Fibroblast of lung (primary cell): ENCODE measurements around the gene PGF. TPM values are rescaled to one million over a fixed set of nuclear protein-coding genes. Genes with fewer than 3 reads are reported as not detected.

Experiments
- DNase-seq, 2 donors: peaks; one replicate each; pipeline versions ENCODE4 v3.0.0 to v3.0.0-alpha.2; 2010; ENCODE audit warnings: low read depth in 2 of 2
- H2AFZ ChIP-seq: 2 replicates; pipeline ENCODE4 v1.5.1; 2012; ENCODE audit warnings: low read length, control low read depth, inconsistent platforms
- H3K27ac ChIP-seq: 2 replicates; pipeline ENCODE4 v1.5.1; 2011; ENCODE audit warnings: low read length, control low read depth; ENCODE audit not compliant: insufficient read depth
- H3K27me3 ChIP-seq: 2 replicates; pipeline ENCODE4 v1.5.1; 2011; ENCODE audit warnings: mild to moderate bottlenecking, low read length; ENCODE audit not compliant: control insufficient read depth, insufficient read depth
- H3K36me3 ChIP-seq: 2 replicates; pipeline ENCODE4 v1.5.1; 2011; ENCODE audit warnings: low read length; ENCODE audit not compliant: control insufficient read depth, insufficient read depth
- H3K4me1 ChIP-seq: 2 replicates; pipeline ENCODE4 v1.5.1; 2011; ENCODE audit warnings: low read length; ENCODE audit not compliant: control insufficient read depth, insufficient read depth; ENCODE audit errors: extremely low read depth
- H3K4me2 ChIP-seq: 2 replicates; pipeline ENCODE4 v1.5.1; 2011; ENCODE audit warnings: low read length, control low read depth; ENCODE audit not compliant: insufficient read depth; ENCODE audit errors: extremely low read depth
- H3K4me3 ChIP-seq, 4 experiments: fragments of 200-600 bp in 1 of 4; sonication (generic) in 1 of 4; replicated peaks in 1 of 4; 2 replicates each; pipeline ENCODE4 v1.5.1; 2011 to 2016; ENCODE audit warnings: low read length in 4 of 4, low read depth in 3 of 4, mild to moderate bottlenecking in 3 of 4, control low read depth in 2 of 4, inconsistent platforms in 1 of 4, mixed read lengths in 1 of 4; ENCODE audit not compliant: insufficient read depth in 1 of 4; ENCODE audit errors: control extremely low read depth in 1 of 4
- H3K79me2 ChIP-seq: 2 replicates; pipeline ENCODE4 v1.5.1; 2012; ENCODE audit warnings: mild to moderate bottlenecking, low read length, inconsistent platforms; ENCODE audit not compliant: control insufficient read depth, insufficient read depth
- H3K9ac ChIP-seq: 2 replicates; pipeline ENCODE4 v1.5.1; 2011; ENCODE audit warnings: mild to moderate bottlenecking, low read length, control low read depth; ENCODE audit not compliant: insufficient read depth
- H3K9me3 ChIP-seq: 2 replicates; pipeline ENCODE4 v1.5.1; 2012; ENCODE audit warnings: low read depth, low read length; ENCODE audit not compliant: control insufficient read depth, insufficient read depth
- H4K20me1 ChIP-seq: 2 replicates; pipeline ENCODE4 v1.5.1; 2011; ENCODE audit warnings: low read length; ENCODE audit not compliant: control insufficient read depth, insufficient read depth; ENCODE audit errors: extremely low read depth
- EZH2 ChIP-seq: IDR thresholded peaks from 2 replicates; pipeline ENCODE4 v1.5.1; 2012; ENCODE audit warnings: low read length, control low read depth, mild to moderate bottlenecking; ENCODE audit errors: missing control alignments
- polyA plus RNA-seq, 2 donors: library from polyadenylated mRNA; depleted of rRNA in 1 of 2; stranded (reverse) in 1 of 2; unstranded in 1 of 2; fragments of >200 nt; gene quantifications; 2 replicates each; pipeline ENCODE4 v1.2.1, GENCODE V29; 2011 to 2012; ENCODE audit warnings: missing spikeins in 1 of 2
- total RNA-seq: library from RNA; depleted of rRNA; stranded (reverse); fragments of >200 nt; gene quantifications from 2 replicates; pipeline ENCODE4 v1.2.1, GENCODE V29; 2014
- TF ChIP-seq, protein P1 (sequence below), 2 donors: IDR thresholded peaks in 1 of 2; conservative IDR thresholded peaks in 1 of 2; 1 replicate in 1 of 2; 2 replicates in 1 of 2; pipeline ENCODE4 v1.5.1; 2011 to 2012; ENCODE audit warnings: low read length in 2 of 2, control low read depth in 1 of 2, inconsistent platforms in 1 of 2, low read depth in 1 of 2, mild to moderate bottlenecking in 1 of 2

PGF gene
- total and polyA plus RNA-seq, 2 donors (not counting 1 experiment from before 2014, with no cell fraction given), result 1.1 to 7.6 TPM

DNA sequence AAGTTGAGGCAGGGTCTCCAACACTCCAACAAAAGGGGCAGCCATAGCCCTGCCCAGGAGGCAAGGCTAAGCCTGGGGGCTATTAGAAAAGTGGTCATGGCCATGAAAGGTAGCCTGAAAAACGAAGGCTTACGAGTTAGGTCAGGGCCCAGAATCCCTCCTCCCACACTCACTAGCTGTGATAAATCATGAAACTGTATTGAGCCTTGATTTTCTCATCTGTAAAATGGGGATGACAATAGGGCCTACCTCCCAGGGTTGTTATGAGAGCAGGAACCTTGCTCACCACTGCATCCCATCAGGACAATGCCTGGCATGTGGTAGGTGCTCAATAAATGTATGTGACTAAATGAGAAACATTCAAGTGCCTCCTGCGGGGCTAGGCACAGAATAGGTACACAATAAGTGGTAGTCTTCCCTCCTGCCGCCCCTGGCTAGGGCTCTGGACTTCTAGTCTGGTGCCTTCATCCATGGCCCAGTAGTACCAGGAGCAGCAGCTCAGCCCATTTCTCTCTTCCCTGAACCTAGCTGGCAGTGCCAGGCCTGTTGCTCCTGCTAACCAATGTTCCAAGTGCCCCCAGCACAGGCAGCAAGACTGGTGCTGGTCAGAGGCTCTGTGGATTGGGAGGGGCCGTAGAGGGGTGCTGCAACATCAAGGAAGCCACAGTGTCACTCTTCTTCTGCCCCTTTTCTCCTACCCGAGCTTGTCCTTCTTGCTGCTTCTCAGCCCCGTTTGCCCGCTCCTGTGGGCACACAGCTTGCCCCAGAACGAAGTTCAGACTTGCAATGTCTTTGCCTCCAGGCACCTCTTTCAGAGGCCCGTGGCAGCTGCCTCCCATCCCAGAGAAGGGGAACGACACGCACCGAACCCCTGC, 7.8 kb downstream of the PGF start:
- H3K4me3 ChIP-seq, result no peak overlapping the region
- H3K27ac ChIP-seq, result no peak overlapping the region
- no peaks in the 10 kb centered on the region for H3K36me3 ChIP-seq
- H3K79me2 ChIP-seq, result no peaks in the 10 kb centered on the region
- no peak overlapping the region for H3K4me2 ChIP-seq
- peaks cover 3% of the 10 kb centered on the region for H3K27me3 ChIP-seq
- no peak for DNase-seq
- peaks cover 3% of the 10 kb centered on the region for H3K4me1 ChIP-seq
- H3K9me3 ChIP-seq, result no peaks in the 10 kb centered on the region
- H2AFZ ChIP-seq, result no peak overlapping the region
- TF ChIP-seq, protein P1, sequence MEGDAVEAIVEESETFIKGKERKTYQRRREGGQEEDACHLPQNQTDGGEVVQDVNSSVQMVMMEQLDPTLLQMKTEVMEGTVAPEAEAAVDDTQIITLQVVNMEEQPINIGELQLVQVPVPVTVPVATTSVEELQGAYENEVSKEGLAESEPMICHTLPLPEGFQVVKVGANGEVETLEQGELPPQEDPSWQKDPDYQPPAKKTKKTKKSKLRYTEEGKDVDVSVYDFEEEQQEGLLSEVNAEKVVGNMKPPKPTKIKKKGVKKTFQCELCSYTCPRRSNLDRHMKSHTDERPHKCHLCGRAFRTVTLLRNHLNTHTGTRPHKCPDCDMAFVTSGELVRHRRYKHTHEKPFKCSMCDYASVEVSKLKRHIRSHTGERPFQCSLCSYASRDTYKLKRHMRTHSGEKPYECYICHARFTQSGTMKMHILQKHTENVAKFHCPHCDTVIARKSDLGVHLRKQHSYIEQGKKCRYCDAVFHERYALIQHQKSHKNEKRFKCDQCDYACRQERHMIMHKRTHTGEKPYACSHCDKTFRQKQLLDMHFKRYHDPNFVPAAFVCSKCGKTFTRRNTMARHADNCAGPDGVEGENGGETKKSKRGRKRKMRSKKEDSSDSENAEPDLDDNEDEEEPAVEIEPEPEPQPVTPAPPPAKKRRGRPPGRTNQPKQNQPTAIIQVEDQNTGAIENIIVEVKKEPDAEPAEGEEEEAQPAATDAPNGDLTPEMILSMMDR (conservative IDR thresholded peaks at IDR 0.05 in 1 of 2, IDR thresholded peaks at IDR 0.05 in 1 of 2; ENCODE audit: low read depth in 1 of 2, low read length in 2 of 2), result no peak
- no peak for TF ChIP-seq EZH2
- H4K20me1 ChIP-seq, result no peaks in the 10 kb centered on the region
- no peak overlapping the region for H3K9ac ChIP-seq

DNA sequence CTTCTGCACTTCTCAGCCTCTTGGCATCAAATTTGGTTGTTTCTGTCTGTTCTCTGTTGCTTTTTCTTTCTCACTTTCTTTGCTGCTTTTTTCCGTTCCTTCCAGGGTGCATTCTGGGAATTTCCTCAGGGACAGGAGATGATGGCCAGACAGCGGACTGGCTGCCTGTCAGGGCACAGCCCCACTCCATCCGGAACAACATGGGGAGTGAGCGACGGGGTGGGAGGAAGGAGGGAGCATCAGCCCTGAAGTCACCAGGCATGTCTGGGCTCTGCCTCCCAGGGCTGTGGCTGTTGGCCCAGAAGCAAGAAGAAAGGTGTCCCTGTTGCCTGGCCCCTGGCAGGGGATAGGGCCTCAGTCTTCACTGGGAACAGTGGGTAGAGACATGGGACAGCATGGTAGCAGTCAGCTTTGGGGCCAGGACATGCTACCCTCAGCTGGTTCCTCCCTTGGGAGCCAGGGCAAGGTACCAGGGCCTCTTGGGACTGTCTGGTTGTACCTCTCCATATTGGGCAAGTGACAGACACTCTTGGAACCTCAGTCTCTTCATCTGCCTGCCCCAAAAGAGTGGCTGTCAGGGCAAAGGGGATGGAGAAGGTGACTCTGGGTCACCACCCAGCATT, 8.6 kb downstream of the PGF start:
- no peaks in the 10 kb centered on the region for H3K27me3 ChIP-seq
- H3K36me3 ChIP-seq, result no peaks in the 10 kb centered on the region
- H3K27ac ChIP-seq, result no peak overlapping the region
- no peak for DNase-seq
- H3K4me1 ChIP-seq, result peaks cover 8% of the 10 kb centered on the region
- no peak for TF ChIP-seq EZH2
- TF ChIP-seq, protein P1 (conservative IDR thresholded peaks at IDR 0.05 in 1 of 2, IDR thresholded peaks at IDR 0.05 in 1 of 2; ENCODE audit: low read depth in 1 of 2, low read length in 2 of 2), result no peak
- no peaks in the 10 kb centered on the region for H3K79me2 ChIP-seq
- no peaks in the 10 kb centered on the region for H4K20me1 ChIP-seq
- no peak overlapping the region for H3K4me3 ChIP-seq
- peak overlapping the region; percentile 74 for H2AFZ ChIP-seq
- no peaks in the 10 kb centered on the region for H3K9me3 ChIP-seq
- no peak overlapping the region for H3K9ac ChIP-seq
- H3K4me2 ChIP-seq, result peak overlapping the region; percentile 55

DNA sequence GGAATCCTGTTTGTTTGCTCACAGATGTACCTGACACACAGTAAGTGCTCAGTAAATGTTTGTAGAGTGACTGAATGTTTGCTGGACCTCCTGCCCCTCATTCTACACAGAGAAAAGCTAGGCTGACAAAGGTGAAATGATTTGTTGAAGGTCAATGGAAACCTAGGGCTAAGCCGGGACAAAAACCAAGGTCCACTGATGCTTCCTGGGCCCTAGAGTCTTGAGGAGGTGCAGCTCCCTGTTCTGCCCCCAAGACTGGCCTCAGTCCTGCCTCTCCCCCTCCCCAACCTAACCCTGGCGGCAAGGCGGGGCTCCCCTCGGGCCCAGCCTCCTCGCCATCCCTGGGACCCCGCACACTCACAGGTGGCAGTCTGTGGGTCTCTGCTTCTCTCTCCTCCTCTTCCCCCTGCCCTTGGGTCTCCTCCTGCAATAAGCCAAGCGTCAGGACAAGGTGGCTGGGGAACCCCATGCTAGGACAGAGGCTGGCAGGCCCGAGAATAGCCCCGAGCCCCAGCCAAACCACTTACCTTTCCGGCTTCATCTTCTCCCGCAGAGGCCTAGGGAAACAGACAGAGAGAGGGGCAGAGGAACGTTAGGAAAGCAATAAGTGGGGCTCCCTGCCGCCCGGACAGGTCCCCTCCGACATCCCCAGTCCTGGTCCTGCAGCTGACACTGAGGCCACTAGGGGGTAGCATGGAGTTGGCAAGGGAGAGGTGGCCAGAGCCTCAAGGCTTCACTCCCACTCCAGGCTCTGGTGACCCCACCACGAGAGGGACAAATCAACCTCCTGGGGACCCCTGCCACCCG, 9.3 kb downstream of the PGF start:
- Histone ChIP-seq H3K27ac (no peak overlapping the region), H3K36me3 (no peaks in the 10 kb centered on the region), H3K9me3 (no peaks in the 10 kb centered on the region), H3K4me1 (peaks cover 13% of the 10 kb centered on the region), H4K20me1 (no peaks in the 10 kb centered on the region), H2AFZ (peak overlapping the region; percentile 74), H3K4me2 (peak overlapping the region; percentile 55), H3K27me3 (no peaks in the 10 kb centered on the region), H3K4me3 (no peak overlapping the region), H3K79me2 (no peaks in the 10 kb centered on the region), H3K9ac (no peak overlapping the region)
- TF ChIP-seq EZH2, result no peak
- TF ChIP-seq, protein P1 (conservative IDR thresholded peaks at IDR 0.05 in 1 of 2, IDR thresholded peaks at IDR 0.05 in 1 of 2; ENCODE audit: low read depth in 1 of 2, low read length in 2 of 2), result peak; percentile 93 to 99
- DNase-seq, result peak; percentile 39 to 67
